SK-N-SH (cell line): Measurements from ENCODE around the gene ATP8B3. TPM values are rescaled to one million over a fixed set of nuclear protein-coding genes. Genes with fewer than 3 reads are reported as not detected.

ENCODE experiments used
- CTCF ChIA-PET: fragments of 300-600, 350-600 bp; formaldehyde crosslinking; extraction: SDS; loops from one replicate; lab custom pipeline; 2021; lab: Yijun Ruan, JAX
- POLR2A ChIA-PET: fragments of 350-600 bp; sonication (Branson Sonifier 250); formaldehyde crosslinking; extraction: SDS; loops from one replicate; lab custom pipeline; 2020; ENCODE audit warnings: antibody characterized with exemption, inconsistent platforms; lab: Yijun Ruan, JAX
- DNase-seq: peaks from one replicate; pipeline ENCODE4 v3.0.0; 2012
- H2AFZ ChIP-seq: fragments of 200-600 bp; sonication (generic); 2 replicates; pipeline ENCODE4 v1.8.1; 2016; ENCODE audit warnings: antibody characterized with exemption, mild to moderate bottlenecking, low read depth
- H3F3A ChIP-seq: fragments of 200-600 bp; sonication (generic); replicated peaks from 2 replicates; pipeline ENCODE3; 2016; ENCODE audit warnings: antibody characterized with exemption, mild to moderate bottlenecking; ENCODE audit not compliant: insufficient read depth
- H3K27ac ChIP-seq, 2 experiments: fragments of 200-500 bp in 1 of 2; fragments of 200-600 bp in 1 of 2; sonication (Bioruptor generic) in 1 of 2; sonication (generic), shearing (Covaris generic) in 1 of 2; 2 replicates each; pipeline versions ENCODE4 v1.5.1 to v1.6.1; 2014 to 2016; ENCODE audit warnings: low read depth in 2 of 2, inconsistent platforms in 1 of 2, low read length in 1 of 2, mild to moderate bottlenecking in 1 of 2, mixed read lengths in 1 of 2
- H3K27me3 ChIP-seq: fragments of 200-600 bp; sonication (generic), shearing (Covaris generic); 2 replicates; pipeline ENCODE4 v1.6.1; 2016; ENCODE audit warnings: mixed run types; ENCODE audit not compliant: insufficient read depth
- H3K36me3 ChIP-seq, 2 experiments: fragments of 200-500 bp in 1 of 2; fragments of 200-600 bp in 1 of 2; sonication (Bioruptor generic) in 1 of 2; sonication (generic) in 1 of 2; replicated peaks in 1 of 2; 2 replicates each; pipeline versions ENCODE3 to v1.5.1; 2014 to 2016; ENCODE audit warnings: low read length in 1 of 2, mild to moderate bottlenecking in 1 of 2; ENCODE audit not compliant: insufficient read depth in 2 of 2, control insufficient read depth in 1 of 2
- H3K4me1 ChIP-seq, 2 experiments: fragments of 200-500 bp in 1 of 2; fragments of 200-600 bp in 1 of 2; sonication (Bioruptor generic) in 1 of 2; sonication (generic), shearing (Covaris generic) in 1 of 2; 2 replicates each; pipeline versions ENCODE4 v1.5.1 to v1.6.1; 2014 to 2016; ENCODE audit warnings: low read depth in 1 of 2, low read length in 1 of 2, mixed run types in 1 of 2; ENCODE audit not compliant: insufficient read depth in 2 of 2, control insufficient read depth in 1 of 2
- H3K4me2 ChIP-seq: fragments of 200-600 bp; sonication (generic), shearing (Covaris generic); 2 replicates; pipeline ENCODE4 v1.6.1; 2017; ENCODE audit warnings: mixed run types
- H3K4me3 ChIP-seq, 2 experiments: fragments of 200-500 bp in 1 of 2; fragments of 200-600 bp in 1 of 2; sonication (Bioruptor generic) in 1 of 2; sonication (generic), shearing (Covaris generic) in 1 of 2; 2 replicates each; pipeline versions ENCODE4 v1.5.1 to v1.8.1; 2014 to 2016; ENCODE audit warnings: low read depth in 2 of 2, inconsistent platforms in 1 of 2, low read length in 1 of 2, mild to moderate bottlenecking in 1 of 2, mixed read lengths in 1 of 2, moderate library complexity in 1 of 2
- H3K79me2 ChIP-seq: fragments of 200-600 bp; sonication (generic); 2 replicates; pipeline ENCODE4 v1.8.1; 2017; ENCODE audit warnings: mild to moderate bottlenecking; ENCODE audit not compliant: insufficient read depth
- H3K9ac ChIP-seq: fragments of 200-600 bp; sonication (generic); 2 replicates; pipeline ENCODE4 v1.6.1; 2017; ENCODE audit warnings: mixed run types
- H3K9me2 ChIP-seq: fragments of 200-600 bp; sonication (generic); 2 replicates; pipeline ENCODE4 v1.6.1; 2017; ENCODE audit warnings: mixed run types
- H3K9me3 ChIP-seq: fragments of 200-600 bp; sonication (generic); 2 replicates; pipeline ENCODE4 v1.6.1; 2017; ENCODE audit warnings: mixed run types, mild to moderate bottlenecking, moderate library complexity
- H4K20me1 ChIP-seq: fragments of 200-600 bp; sonication (generic); 2 replicates; pipeline ENCODE4 v1.6.1; 2017; ENCODE audit warnings: mild to moderate bottlenecking, mixed run types; ENCODE audit not compliant: insufficient read depth
- CHD2 ChIP-seq: fragments of 150-350 bp; IDR thresholded peaks from 2 replicates; pipeline ENCODE4 v1.6.1; 2018; ENCODE audit warnings: low read length; ENCODE audit not compliant: partially characterized antibody
- EZH2phosphoT487 ChIP-seq: fragments of 200-600 bp; sonication (generic); IDR thresholded peaks from 2 replicates; pipeline ENCODE4 v1.6.1; 2017; ENCODE audit warnings: low read depth, mixed run types, mild to moderate bottlenecking, antibody characterized with exemption, moderate library complexity, borderline replicate concordance
- FOSL2 ChIP-seq: IDR thresholded peaks from 2 replicates; pipeline ENCODE4 v1.4.0; 2012; ENCODE audit warnings: low read depth, mild to moderate bottlenecking, moderate library complexity, borderline replicate concordance
- GATA2 ChIP-seq: sonication (generic); formaldehyde crosslinking; IDR thresholded peaks from 2 replicates; pipeline ENCODE4 v1.5.0; 2020; ENCODE audit warnings: mild to moderate bottlenecking, missing genetic modification reagents
- MEF2A ChIP-seq: IDR thresholded peaks from 2 replicates; pipeline ENCODE4 v1.4.0; 2012; ENCODE audit warnings: low read depth, borderline replicate concordance
- MXI1 ChIP-seq: IDR thresholded peaks from 2 replicates; pipeline ENCODE4 v1.6.1; 2012; ENCODE audit warnings: mild to moderate bottlenecking, low read depth, low read length, improper control_type of control experiment
- RFX5 ChIP-seq: IDR thresholded peaks from 2 replicates; pipeline ENCODE4 v1.6.1; 2012; ENCODE audit warnings: mild to moderate bottlenecking, improper control_type of control experiment, low read length
- RXRA ChIP-seq: IDR thresholded peaks from 2 replicates; pipeline ENCODE4 v1.4.0; 2012; ENCODE audit warnings: low read depth, mild to moderate bottlenecking, borderline replicate concordance
- SMC3 ChIP-seq: IDR thresholded peaks from 2 replicates; pipeline ENCODE4 v1.6.1; 2012; ENCODE audit warnings: low read depth, low read length, improper control_type of control experiment
- WGBS: methylation state at CpG from one replicate; pipeline ENCODE4 v1.1.6; 2017; ENCODE audit warnings: low lambda C conversion rate; 5-methylcytosine and 5-hydroxymethylcytosine counted together
- polyA plus RNA-seq, 3 experiments: library from polyadenylated mRNA; depleted of rRNA; stranded (reverse); fragments of >200 nt; gene quantifications; 2 replicates each; pipeline ENCODE4 v1.2.3, GENCODE V29; 2012
- TF ChIP-seq, protein P1 (sequence below): IDR thresholded peaks from 2 replicates; pipeline ENCODE4; 2012
- TF ChIP-seq, protein P2 (sequence below): fragments of 200-600 bp; sonication (generic); IDR thresholded peaks from 2 replicates; pipeline ENCODE4 v1.6.1; 2017; ENCODE audit warnings: antibody characterized with exemption, mild to moderate bottlenecking, moderate library complexity
- TF ChIP-seq, protein P3 (sequence below): IDR thresholded peaks from 2 replicates; pipeline ENCODE4 v1.4.0; 2012; ENCODE audit warnings: low read depth, borderline replicate concordance

ATP8B3 gene
- polyA plus RNA-seq, 1 of the 3 experiments (the other 2 are of a cell fraction) = 8.0 TPM

DNA sequence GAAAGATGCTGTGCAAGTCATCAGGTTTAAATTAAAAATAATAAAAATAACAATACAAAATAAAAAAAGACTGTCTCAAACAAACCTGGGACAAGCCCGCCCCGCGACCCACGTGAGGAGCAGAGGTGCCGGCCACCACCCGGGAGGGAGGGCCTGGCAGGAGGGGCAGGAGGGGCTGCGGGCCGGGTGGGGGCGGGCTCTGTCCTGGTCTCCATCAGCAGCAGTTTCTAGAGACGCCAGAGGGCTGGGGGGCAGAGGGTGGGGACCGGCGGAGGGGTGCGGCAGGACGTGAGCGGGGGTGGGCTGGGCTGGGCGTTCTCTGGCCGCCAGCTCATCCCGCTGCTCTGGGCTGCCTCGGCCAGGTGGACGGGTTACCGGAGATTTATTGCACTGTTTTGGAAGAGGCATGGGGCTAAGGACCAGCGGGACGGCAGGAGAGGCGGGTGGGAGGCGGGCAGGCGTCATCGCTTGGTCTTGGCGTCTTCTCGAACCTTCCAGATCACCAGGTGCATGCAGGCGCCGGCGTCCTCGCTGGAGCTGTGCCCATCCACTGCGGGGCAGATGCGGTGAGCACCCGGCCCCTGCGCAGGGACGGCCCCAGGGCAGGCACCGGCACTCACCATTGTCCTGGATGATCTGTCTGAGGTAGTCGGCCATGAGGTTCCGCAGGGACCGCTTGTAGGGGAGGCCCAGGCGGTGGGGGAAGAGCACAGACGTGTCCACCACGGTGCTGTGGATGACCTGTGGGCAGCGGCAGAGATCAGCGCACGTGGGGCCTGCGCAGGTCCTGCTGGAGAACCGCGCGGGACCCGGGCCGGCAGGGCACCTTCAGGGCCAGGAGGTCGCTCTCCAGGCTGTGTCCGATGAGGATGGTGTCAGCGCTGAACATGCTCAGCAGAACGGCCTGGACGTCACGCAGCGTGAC lies 3.8 kb upstream of the ATP8B3 start:
- H3K9ac ChIP-seq = no peak overlapping the region
- no peaks in the 10 kb centered on the region for H3K9me3 ChIP-seq
- CTCF ChIA-PET = interaction anchor here (0.8 to 3.4 kb wide), 3 partner anchors 10 to 15 kb away, joined by 4 to 33 read pairs (median 6); no protein-coding TSS in a partner anchor
- no peak overlapping the region for H2AFZ ChIP-seq
- TF ChIP-seq CHD2 (no peak), FOSL2 (no peak), GATA2 (CRISPR knock-in tag) (no peak)
- TF ChIP-seq, protein P1, sequence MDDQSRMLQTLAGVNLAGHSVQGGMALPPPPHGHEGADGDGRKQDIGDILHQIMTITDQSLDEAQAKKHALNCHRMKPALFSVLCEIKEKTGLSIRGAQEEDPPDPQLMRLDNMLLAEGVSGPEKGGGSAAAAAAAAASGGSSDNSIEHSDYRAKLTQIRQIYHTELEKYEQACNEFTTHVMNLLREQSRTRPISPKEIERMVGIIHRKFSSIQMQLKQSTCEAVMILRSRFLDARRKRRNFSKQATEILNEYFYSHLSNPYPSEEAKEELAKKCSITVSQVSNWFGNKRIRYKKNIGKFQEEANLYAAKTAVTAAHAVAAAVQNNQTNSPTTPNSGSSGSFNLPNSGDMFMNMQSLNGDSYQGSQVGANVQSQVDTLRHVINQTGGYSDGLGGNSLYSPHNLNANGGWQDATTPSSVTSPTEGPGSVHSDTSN = no peak
- no peak overlapping the region for H3K4me3 ChIP-seq
- no peaks in the 10 kb centered on the region for H4K20me1 ChIP-seq
- peaks cover 3 to 46% of the 10 kb centered on the region in 2 experiments for H3K36me3 ChIP-seq
- H3F3A ChIP-seq = peaks cover 4% of the 10 kb centered on the region
- H3K9me2 ChIP-seq = no peaks in the 10 kb centered on the region
- no peak for DNase-seq
- H3K4me1 ChIP-seq = peaks cover 0 to 14% of the 10 kb centered on the region in 2 experiments; a peak in 1 of 4 replicates
- no peak overlapping the region for H3K27ac ChIP-seq
- no peak overlapping the region for H3K4me2 ChIP-seq
- H3K79me2 ChIP-seq = no peaks in the 10 kb centered on the region
- 96% methylated on average over 50 of the region's 61 CpGs for WGBS
- H3K27me3 ChIP-seq = no peaks in the 10 kb centered on the region
- POLR2A ChIA-PET = no interaction called here

DNA sequence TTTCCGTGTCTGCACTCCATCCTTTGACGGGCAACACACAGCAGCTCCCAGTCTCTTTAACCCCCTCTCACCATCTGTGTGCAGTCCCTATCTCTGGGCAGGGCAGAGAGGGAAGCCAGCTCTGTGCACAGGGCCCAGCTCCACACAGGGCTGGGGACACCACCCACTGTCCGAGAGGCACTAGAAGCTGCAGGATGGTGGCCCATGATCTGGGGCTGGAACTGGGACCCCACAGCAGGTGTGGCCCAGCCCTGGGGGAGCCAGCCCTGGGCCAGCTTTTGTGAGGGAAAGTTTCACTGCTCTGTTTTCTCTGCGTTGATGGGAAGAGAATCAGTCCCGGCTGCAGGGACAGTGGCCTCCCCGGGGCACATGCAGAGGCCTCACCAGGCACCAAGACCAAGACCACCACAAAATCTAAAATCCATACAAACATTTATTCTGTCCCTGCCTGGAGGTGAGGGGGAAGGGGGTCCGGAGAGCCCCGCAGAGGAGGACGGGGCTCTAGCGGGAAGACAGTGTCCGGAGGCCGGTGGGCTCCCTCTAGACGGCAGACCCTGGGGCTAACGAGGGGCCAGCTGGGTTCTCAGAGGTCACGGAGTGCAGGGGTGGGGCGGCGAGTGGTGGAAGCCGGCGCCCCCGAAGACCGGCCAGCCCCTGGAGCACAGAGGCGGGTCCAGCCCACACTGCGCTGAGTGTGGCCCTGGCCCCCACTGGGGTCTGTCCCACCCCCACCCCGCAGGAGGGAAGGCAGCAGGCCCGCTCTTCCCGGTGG lies 2.9 kb upstream of the ATP8B3 start:
- 97% methylated on average over 25 of the region's 26 CpGs for WGBS
- peaks cover 0 to 14% of the 10 kb centered on the region in 2 experiments; a peak in 1 of 4 replicates for H3K4me1 ChIP-seq
- no peaks in the 10 kb centered on the region for H3K79me2 ChIP-seq
- no peaks in the 10 kb centered on the region for H4K20me1 ChIP-seq
- TF ChIP-seq SMC3 = no peak
- no peak for TF ChIP-seq RXRA
- no peak for TF ChIP-seq MXI1
- TF ChIP-seq MEF2A = no peak
- TF ChIP-seq RFX5 = no peak
- no peak for TF ChIP-seq EZH2phosphoT487
- TF ChIP-seq, protein P2, sequence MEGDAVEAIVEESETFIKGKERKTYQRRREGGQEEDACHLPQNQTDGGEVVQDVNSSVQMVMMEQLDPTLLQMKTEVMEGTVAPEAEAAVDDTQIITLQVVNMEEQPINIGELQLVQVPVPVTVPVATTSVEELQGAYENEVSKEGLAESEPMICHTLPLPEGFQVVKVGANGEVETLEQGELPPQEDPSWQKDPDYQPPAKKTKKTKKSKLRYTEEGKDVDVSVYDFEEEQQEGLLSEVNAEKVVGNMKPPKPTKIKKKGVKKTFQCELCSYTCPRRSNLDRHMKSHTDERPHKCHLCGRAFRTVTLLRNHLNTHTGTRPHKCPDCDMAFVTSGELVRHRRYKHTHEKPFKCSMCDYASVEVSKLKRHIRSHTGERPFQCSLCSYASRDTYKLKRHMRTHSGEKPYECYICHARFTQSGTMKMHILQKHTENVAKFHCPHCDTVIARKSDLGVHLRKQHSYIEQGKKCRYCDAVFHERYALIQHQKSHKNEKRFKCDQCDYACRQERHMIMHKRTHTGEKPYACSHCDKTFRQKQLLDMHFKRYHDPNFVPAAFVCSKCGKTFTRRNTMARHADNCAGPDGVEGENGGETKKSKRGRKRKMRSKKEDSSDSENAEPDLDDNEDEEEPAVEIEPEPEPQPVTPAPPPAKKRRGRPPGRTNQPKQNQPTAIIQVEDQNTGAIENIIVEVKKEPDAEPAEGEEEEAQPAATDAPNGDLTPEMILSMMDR = no peak
- TF ChIP-seq, protein P3, sequence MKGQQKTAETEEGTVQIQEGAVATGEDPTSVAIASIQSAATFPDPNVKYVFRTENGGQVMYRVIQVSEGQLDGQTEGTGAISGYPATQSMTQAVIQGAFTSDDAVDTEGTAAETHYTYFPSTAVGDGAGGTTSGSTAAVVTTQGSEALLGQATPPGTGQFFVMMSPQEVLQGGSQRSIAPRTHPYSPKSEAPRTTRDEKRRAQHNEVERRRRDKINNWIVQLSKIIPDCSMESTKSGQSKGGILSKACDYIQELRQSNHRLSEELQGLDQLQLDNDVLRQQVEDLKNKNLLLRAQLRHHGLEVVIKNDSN = no peak
- TF ChIP-seq, all 33 proteins: peak for 0
- H3F3A ChIP-seq = peaks cover 4% of the 10 kb centered on the region
- no peak overlapping the region for H3K9ac ChIP-seq
- no peak overlapping the region for H3K4me2 ChIP-seq
- ChIA-PET POLR2A (no interaction called here), CTCF (interaction anchor here (0.6 to 3.4 kb wide), 7 partner anchors 11 to 126 kb away, joined by 3 to 33 read pairs (median 4); no protein-coding TSS in a partner anchor)
- DNase-seq = no peak
- H3K4me3 ChIP-seq = no peak overlapping the region
- H3K27me3 ChIP-seq = no peaks in the 10 kb centered on the region
- no peaks in the 10 kb centered on the region for H3K9me2 ChIP-seq
- no peaks in the 10 kb centered on the region for H3K9me3 ChIP-seq
- H3K36me3 ChIP-seq = peaks cover 0 to 42% of the 10 kb centered on the region in 2 experiments
- H2AFZ ChIP-seq = no peak overlapping the region
- no peak overlapping the region for H3K27ac ChIP-seq
